D341Med (cell line): ENCODE results near the gene VAMP7.
"Not testable (repeated sequence)": the region's sequence is repeated elsewhere in the genome, so short reads cannot be mapped to it uniquely, and the experiment has no call there.

ENCODE experiments used
- DNase-seq: peaks from one replicate; pipeline ENCODE4 v3.0.0; 2012; ENCODE audit warnings: low spot score

The VAMP7 gene, protein sequence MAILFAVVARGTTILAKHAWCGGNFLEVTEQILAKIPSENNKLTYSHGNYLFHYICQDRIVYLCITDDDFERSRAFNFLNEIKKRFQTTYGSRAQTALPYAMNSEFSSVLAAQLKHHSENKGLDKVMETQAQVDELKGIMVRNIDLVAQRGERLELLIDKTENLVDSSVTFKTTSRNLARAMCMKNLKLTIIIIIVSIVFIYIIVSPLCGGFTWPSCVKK

DNA sequence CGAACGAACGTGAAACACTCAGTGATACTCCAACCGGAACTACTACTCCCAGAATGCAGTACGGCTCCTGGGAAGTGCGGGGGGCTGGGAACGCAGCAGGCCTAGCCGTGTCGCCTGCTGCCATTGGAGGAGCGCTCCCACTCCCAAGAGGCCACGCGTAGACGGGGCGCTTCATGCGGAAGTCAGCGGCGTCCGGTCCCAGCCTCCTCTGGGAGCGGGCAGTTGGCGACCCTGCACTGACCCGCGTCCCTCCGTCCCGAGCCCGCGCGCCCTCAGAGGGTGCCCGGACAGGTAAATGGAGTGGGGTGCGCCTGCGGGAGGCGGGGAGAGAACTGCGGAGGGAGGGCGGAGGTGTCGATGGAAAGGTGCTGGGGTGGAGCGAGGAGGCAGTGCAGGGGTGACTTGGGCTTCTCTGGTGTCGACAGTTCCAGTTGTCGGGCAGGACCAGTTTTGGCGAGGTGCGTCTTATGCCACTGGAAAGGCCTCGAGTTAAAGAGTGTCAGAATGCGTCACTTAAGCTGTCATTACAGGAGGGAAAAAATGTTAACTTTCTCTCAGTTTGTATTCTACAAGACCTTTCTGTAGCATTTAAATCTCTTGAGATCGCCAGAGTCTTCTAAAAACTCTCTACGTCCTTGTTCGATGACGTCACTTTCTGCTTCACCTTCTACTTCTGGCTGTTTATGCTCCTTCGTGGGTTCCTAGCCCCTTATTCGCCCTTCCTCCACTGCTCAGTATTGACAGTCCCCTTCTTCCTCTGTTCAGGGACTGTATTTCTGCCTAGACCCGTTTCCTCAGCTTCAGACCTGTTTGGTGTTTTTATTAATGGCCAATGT, at the start of gene VAMP7:
Gene VAMP7 (plus strand): TSS at position 188 of the 836 bp plus-strand sequence. CDS start 8,122 bp downstream, outside the sequence.
- peak; percentile 91 for DNase-seq

GRCh38 chrX:155841232-155841631, 39.9 kb upstream of the VAMP7 start:
- no peak for DNase-seq

DNA sequence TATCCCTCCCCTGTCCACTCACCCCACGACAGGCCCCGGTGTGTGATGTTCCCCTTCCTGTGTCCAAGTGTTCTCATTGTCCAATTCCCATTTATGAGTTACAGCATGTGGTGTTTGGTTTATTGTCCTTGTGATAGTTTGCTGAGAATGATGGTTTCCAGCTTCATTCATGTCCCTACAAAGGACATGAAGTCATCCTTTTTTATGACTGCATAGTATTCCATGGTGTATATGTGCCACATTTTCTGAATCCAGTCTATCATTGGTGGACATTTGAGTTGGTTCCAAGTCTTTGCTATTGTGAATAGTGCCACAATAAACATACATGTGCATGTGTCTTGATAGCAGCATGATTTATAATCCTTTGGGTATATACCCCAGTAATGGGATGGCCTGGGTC, 29.4 kb upstream of the VAMP7 start:
- not testable (repeated sequence) for DNase-seq

DNA sequence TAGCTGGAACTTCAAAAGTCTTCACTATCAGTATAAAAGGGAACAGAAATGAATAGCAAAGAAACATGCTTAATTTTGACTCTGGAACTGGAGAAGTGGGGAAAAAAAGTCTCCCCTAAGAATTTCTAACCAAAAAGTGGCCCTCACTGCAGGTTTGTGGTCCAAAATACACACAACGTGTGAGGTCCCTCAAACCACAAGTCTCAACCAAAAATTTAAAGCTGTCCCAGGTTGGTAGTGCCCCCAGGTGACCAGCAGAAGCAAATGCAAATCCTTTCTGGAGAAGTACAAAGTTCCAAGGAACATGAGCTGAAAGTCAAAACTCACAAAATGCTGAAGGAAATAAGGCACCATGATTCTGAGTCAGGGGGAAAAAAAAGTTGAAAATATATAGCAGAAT, 23.6 kb upstream of the VAMP7 start:
- peak; percentile 20 for DNase-seq

GRCh38 chrX:155864655-155865054, 16.5 kb upstream of the VAMP7 start:
- DNase-seq, result peak; percentile 17

GRCh38 chrX:155865193-155865592, 16.0 kb upstream of the VAMP7 start:
- no peak for DNase-seq

- no peak for DNase-seq
Observed at GRCh38 chrX:155867821-155868220, 13.3 kb upstream of the VAMP7 start.

DNA sequence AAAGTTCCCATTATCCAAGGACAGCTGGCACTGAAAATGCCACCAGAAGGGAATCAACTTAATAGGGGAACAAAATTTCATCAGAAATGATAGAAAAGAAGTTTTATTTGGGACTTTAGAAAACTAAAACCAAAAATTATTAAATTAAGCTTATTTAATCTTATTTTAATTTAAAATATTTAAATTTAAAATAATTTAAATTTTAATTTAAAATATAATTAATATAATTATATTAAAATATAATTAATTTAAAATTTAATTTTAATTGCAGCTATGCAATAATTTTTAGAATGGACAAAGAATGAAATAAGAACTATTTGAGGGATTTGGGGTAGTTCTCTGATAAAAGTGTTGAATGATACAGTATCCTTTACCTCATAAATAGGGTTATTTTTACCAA, 10.2 kb upstream of the VAMP7 start:
- no peak for DNase-seq

DNA sequence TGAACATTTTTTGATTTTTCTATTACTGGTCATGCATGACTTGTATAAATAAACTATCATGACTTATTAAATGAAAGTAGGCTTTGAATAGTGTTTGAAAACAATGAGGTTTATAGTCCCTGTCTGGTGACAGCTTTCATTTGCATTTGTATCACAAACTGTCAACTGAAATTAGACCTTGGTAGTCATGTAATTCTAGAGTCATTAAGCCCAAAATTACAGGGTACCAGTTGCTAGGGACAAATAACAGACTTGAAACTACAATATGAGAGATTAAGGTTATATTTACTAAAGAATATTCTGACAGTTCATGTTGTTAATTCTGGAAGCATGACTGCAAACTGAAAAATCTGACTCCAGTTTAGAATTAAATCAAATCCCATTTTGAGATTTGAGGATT, 9.2 kb upstream of the VAMP7 start:
- no peak for DNase-seq

DNA sequence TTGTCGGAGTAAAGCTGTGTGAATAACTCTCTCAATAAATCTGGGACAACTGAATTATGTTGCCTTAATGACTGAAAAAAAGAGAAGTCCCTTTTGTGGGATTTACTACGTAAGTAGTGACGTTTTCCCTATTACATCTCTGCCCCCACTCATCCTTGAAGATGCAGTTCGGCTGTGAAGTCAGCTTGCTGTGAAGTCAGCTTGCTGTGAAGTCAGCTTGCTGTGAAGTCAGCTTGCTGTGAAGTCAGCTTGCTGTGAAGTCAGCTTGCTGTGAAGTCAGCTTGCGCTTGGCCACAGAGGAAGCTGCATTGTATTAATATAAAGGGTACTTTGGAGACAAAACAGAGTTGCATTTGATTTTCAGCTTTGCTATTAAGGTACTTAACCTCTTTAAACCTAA, 8.0 kb upstream of the VAMP7 start:
- DNase-seq, result no peak

DNA sequence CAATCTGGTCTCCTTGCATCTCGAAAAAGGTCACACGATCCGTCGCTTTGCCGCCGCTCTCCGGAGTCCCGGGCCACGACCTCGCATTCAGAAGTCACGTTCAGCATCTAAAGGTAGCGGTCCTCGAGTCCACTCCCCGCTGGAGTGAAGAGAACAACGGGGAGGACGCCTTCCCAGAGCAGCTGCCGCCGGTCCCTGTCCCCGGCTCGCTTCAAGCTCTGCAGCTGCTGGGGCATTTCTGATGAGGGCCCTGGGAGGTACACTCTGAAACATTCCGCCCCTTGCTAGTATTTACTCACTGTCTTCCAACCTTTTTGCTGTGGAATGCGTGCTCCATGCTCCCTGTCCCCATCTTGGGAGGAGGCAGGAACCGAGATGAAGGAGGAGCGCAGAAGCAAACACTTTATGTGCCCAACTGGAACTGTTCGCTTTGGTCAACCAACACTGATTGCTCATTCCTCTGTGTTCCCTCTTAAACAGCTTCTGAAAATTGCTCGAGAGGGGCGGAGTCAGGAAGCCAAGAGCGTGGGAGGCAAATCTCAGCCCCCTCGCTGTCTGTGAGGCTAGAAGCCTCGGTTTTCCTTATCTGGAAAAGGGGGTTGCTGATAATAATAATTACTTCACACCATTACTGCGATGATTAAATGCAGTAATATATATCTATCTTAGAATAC, 6.4 kb upstream of the VAMP7 start:
- no peak for DNase-seq

DNA sequence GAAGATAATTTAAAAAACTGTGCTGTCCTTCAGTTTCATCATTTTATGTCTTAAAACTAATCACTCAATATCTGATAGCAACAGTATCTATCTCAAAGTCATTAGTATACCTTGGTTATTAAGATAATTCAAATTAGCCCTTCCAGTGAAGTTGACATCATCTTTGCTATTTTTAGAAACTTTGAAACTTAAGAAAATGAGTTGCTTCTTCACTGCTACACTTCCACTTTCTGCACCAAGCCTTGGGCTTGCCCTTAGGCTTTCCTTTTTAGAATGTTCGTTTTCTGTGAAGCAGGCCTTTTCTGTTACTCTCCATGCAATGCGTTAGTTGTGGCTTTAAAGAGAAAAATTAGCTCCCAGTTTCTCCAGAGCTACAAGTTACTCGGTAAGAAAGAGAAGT, 4.4 kb upstream of the VAMP7 start:
- no peak for DNase-seq

GRCh38 chrX:155877288-155877687, 3.9 kb upstream of the VAMP7 start:
- DNase-seq, result no peak

GRCh38 chrX:155880586-155881157, 473 bp upstream of the VAMP7 start:
- peak; percentile 24 for DNase-seq

GRCh38 chrX:155886409-155886808, 5.3 kb downstream of the VAMP7 start:
- DNase-seq, result no peak

- no peak for DNase-seq
Observed at GRCh38 chrX:155888139-155888538, 7.0 kb downstream of the VAMP7 start.

DNA sequence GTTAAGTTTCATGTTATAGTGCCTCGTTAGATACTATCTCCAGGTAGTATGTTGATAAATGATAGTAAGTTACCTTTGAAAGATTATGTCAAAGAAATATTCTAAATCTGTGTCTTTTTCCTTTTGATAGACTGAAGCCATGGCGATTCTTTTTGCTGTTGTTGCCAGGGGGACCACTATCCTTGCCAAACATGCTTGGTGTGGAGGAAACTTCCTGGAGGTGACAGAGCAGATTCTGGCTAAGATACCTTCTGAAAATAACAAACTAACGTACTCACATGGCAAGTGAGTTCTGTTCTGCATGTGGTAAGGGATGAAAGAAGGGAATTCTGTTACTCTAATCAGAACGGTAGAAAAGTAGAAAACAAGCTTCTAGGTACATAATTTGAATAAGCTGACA, 8.2 kb downstream of the VAMP7 start:
- no peak for DNase-seq

- DNase-seq, result no peak
Observed at GRCh38 chrX:155891446-155892210, 10.5 kb downstream of the VAMP7 start.

DNA sequence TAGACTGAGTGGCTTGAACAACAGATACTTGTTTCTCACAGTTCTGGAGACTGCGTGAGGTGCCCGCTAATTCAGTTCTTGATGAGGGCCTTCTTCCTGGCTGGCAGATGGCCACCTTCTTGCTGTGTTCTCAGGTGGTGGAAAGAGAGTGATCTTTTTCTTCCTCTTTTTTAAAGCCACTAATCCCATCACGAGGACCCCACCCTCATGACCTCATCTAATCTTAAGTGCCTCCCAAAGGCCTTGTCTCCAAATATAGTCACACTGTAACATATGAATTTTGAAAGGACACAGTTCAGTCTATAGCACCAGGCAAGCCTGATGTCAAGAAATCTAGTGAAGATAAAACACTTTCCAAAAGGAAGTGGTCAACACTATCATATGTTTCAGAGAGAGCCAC, 12.4 kb downstream of the VAMP7 start:
- DNase-seq, result no peak

DNA sequence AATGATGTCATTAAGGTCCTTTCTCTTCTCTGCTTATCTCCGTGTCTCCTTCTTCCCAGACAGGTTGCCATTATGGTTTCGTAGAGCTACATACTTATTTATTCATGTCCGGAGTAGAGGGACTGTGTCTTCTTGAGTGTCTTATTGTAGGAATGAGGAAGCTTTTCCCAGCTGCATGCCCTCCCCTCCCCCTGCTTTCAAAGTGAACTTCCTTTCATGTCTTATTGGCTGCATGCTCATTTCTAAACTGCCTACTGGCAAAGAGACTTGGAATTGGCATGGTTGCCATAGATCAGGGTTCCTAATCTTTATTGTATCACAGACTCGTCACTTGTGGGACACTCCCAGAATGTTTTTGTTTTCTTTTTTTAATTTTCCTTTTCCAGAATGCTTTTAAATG, 15.4 kb downstream of the VAMP7 start:
- DNase-seq, result no peak

DNA sequence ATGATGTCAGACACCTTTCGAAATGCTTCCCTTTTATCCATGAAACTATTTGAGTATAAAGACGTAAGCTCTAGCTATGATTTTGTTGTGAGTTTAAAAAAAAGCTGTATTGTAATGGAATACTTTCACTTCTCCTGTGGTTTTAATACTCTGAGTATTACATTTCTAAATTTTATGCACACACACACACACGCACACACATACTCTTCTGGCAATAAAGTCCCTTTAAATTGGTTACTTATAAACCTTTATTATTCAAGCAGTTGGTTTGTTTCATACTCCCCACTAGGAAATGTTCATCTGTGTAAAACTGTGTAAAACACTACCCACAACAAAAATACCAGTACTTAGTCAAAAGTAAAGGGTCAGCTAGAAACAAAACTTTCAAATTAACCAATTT, 18.2 kb downstream of the VAMP7 start:
- DNase-seq, result no peak

DNA sequence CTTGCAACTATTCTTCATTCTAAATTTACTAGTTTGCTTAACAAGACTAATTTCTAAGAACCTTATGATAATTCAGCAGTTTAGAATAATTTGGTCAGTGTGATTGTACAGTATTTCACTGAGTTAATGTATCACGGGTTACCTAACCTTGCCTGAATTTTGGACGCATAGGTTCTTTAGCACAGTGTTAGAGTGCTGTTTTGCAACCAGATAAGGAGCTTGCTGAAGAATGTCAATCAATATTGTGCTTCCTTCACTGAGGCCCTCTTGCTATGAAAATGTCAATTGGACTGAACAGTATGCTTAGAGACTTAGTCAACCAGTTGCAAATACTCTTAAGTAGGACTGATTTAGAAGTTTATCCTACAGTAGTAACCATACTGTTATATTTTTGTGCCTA, 19.6 kb downstream of the VAMP7 start:
- DNase-seq, result no peak
